ENCODE data around the gene ATXN7L3. TPM values are rescaled to one million over a fixed set of nuclear protein-coding genes. Genes with fewer than 3 reads are reported as not detected.
A peak's percentile ranks its signal among the peaks of the same experiment; 100 is the strongest.
"Not testable (repeated sequence)": the region's sequence is repeated elsewhere in the genome, so short reads cannot be mapped to it uniquely, and the experiment has no call there.

Gene ATXN7L3, protein sequence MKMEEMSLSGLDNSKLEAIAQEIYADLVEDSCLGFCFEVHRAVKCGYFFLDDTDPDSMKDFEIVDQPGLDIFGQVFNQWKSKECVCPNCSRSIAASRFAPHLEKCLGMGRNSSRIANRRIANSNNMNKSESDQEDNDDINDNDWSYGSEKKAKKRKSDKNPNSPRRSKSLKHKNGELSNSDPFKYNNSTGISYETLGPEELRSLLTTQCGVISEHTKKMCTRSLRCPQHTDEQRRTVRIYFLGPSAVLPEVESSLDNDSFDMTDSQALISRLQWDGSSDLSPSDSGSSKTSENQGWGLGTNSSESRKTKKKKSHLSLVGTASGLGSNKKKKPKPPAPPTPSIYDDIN
- total RNA-seq, result 51.1 and 67.7 TPM in 2 replicates

DNA sequence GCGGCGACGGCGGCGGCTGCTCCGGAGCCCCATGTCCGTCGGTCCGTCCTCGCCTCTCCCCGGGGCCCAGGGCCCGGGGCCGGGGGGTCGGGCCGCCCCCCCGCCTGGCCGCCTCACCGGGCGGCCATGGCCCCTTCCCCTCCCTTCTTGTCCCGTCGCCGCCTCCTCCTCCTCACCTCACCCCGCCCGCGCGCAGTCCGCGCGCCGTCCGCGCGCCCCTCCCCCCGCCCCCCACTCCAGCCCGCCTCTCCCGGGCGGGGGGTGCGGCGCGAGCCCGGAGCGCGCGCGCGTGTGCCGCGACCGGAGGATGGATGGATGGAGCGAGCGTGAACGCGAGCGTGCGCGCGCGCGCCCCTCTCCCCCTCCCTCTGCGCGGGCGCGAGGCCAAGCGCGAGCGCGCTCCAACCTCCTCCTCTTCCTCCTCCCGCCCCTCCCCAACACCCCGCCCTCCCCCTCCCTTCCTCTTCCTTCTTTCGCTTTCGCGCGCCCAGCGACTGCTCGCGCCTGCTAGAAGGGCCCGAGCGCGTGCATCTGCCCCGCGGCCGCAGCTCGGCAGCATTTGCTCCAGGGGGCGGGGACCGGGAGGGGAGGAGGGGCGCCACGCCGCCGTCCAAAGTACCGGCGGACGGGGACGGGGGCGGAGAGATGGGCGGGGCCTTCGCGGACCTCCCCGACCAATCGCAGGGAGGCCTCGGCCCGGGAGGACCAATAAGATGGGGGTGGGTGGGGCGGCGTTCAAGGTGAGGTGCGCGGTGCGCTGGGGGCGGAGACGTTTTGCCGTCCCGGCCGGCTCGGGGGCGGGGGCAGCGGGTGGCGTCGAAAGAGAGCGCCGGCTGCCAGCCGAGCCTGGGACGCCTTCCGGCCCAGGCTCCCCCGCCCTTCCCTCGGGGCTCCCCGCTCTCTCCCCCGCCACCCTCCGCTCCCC is at the start of gene ATXN7L3:
ATXN7L3 (minus strand) TSS at position 332 of the 925 bp plus-strand sequence. CDS start 1,814 bp downstream, outside the sequence.
- DNase-seq, result peak; percentile 98

DNA sequence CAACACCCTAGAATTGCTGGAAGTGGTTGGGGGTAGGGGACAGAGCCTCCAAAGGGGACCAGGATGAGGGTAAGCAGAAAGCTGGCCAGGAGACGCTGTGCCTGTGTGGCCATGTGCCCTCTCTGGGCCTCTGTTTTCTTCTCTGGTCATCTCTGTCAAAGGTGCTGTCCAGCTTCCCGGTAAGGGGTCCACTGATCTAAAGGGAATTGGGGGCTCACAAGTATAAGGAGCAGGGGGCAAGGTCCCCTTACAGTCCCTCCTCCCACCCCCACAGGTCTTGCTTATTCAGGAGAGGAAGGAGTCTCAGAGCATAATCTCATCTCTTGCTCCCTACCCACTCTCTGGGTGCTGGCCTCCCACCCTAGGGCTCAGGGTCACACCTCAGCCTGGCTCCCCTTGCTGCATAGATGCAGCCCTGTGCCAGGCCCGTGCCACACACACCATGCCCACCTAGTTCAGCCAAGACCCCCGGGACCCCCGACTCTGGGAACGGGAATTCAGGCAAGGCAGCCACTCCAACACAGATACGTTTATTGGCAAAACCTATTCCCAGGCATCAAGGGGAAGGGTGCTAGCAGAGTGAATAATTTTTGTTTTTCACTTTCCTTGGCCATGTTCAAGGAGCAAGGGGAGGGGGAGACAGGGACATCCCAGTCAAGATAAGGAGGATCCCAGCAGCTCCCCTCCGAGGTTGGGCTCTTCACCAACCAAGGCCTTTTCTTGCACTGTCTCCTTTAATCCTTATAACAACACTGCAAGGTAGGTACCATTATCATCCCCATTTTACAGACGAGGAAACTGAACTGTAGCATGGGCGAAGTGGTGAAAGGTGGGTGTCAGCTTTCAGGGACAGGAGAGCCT is 48.4 kb upstream of the ATXN7L3 start:
- no peak for DNase-seq

DNA sequence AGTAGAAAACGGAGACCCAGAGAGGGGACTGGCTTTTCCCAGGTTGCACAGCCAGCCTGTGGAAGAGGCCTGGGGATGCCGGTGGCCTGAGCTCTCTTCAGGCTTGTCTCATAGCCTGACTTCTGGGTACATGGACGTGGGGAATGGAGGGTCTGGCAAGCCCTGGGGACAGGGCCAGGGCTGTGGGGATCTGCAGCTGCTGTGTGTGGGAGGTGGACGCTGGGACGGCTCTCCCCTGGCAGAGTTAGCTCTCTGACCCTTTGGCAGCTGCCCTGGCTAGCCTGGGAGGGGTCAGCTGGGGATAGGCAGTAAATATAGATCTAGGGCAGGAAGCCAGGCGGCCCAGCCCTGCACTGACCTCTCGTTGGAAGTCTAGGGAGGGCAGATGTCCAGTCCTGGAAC is 47.8 kb upstream of the ATXN7L3 start:
- DNase-seq, result no peak

DNA sequence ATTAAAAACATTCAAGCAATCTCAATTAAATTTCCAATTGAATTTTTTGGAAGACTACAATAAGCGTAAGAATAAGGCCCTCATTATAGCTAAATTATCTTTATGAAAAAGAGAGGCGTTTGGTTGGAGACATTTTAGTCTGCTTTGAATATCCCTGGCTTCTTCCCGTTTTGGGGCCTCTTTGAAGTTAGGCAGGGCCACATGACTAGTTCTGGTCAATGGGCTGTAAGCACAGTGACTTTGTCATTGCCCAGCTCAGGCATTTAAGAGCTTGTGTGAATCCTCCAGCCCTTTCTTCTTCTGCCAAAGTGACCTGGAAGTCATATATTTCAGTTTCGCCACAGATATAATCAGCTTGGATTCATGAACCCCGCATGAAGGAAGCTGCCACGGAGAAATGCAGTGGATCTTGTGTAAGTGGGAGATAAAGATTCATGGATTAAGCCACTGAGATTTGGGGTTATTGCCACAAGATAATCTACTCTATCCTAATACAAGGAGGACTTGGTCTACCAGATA is 41.5 kb upstream of the ATXN7L3 start:
- DNase-seq, result no peak

DNA sequence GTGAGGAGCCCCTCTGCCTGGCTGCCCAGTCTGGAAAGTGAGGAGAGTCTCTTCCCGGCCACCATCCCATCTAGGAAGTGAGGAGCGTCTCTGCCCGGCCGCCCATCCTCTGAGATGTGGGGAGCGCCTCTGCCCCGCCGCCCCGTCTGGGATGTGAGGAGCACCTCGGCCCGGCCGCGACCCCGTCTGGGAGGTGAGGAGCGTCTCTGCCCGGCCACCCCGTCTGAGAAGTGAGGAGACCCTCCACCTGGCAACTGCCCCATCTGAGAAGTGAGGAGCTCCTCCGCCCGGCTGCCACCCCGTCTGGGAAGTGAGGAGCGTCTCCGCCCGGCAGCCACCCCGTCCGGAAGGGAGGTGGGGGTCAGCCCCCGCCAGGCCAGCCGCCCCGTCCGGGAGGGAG is 38.2 kb upstream of the ATXN7L3 start:
- DNase-seq, result not testable (repeated sequence)

DNA sequence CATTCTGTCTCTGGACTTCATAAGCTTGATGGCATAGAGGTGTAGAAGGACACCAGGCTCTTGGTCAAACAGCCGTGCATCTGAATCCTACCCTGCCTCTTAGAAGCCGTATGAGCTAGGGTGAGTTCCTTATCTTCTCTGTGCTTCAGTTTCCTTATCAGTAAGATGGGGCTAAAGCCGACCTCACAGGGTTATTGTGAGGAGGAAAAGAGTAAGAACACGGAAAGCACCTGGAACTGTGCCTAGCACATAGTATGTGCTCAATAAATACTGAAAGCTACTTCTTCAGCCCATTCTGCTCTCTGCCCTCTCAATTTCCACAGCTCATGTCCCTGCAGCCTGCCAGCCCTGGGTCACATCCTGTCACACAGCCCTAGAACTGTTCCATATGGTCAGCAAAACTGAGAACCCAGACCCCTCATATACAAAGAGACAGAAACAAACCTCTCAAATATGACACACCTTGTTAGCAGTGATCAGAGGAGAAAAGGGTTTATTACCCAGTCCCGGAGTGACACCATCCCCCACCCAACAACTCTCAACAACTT is 36.8 kb upstream of the ATXN7L3 start:
- DNase-seq, result no peak

DNA sequence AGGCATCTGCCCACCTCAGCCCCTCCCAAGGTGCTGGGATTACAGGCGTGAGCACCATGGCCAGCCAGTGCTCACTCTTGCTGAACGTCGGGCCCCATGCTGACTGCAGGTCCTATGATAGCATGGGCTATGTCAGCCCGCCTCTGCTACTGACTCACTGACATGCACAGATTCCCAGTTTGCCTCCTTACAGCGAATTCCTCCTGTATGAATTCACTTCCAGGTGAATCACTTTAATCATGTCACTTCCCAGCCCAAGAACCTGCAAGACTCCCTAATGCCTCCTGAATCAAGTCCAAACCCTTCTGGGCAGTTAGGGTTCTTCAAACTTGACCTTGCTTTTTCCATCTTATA is 35.9 kb upstream of the ATXN7L3 start:
- peak; percentile 60 for DNase-seq

DNA sequence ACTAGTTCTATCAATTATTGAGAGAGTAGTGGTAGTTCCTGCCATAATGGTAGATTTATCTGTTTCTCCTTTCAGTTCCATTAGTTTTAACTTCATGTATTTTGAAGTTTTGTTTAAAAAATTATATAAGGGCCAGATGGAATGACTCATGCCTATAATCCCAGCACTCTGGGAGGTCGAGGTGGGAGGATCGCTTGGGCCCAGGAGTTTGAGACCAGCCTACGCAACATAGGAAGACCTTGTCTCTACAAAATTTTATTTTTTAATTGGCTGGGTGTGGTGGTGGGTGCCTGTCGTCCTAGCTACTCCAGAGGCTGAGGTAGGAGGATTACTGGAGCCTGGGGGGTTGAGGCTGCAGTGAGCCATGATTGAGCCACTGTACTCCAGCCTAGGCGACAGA is 33.9 kb upstream of the ATXN7L3 start:
- DNase-seq, result no peak

DNA sequence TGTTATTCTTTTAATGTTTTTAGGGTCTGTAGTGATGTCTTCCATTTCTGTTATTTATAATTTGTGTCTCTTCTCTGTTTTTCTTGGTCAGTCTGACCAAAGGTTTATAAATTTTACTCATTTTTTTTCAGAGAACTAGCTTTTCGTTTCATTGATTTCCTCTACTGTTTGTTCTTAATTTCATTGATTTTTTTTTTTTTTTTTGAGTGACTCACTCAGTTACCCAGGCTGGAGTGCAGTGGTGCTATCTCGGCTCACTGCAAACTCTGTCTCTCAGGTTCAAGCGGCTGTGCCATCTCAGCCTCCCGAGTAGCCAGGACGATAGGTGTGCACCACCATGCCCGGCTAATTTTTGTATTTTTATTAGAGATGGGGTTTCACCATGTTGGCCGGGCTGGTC is 32.4 kb upstream of the ATXN7L3 start:
- DNase-seq, result no peak

DNA sequence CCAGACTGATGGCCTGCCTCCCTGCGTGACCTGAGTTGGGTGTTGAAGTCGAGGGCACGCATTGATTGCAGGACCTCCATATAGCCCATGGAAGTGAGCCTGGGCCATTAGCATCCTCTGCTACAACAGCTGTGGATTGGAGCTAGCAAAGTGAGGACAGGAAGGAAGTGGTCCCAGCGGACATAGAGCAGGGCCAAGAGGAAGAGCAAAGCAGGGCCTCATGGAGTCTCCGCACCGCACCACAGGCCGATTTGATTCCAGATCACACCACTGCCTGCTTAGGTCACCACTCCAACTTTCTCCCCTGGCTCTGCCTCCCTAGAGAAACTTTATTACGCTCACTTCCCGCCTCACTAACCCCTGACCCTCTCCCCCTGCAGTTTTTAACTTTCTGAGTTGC is 30.5 kb upstream of the ATXN7L3 start:
- no peak for DNase-seq

DNA sequence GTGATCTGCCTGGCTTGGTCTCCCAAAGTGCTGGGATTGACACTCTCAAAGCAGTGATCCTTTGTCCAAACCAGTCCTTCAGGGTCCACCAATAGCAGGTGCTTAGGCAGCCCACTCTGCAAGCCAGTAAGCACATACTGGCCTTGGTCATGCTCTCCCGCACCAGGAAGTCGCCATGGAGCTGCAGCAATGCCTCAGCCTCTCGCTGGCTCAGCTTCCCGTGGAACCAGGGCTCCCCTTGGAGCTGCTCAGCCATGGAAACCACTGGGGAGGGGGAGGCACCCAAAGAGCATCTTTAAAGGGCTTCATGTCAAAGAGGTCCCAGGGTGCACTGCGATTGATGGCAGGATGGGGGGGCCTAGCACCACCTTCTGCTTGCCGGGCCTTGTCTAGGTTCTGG is 29.4 kb upstream of the ATXN7L3 start:
- no peak for DNase-seq

DNA sequence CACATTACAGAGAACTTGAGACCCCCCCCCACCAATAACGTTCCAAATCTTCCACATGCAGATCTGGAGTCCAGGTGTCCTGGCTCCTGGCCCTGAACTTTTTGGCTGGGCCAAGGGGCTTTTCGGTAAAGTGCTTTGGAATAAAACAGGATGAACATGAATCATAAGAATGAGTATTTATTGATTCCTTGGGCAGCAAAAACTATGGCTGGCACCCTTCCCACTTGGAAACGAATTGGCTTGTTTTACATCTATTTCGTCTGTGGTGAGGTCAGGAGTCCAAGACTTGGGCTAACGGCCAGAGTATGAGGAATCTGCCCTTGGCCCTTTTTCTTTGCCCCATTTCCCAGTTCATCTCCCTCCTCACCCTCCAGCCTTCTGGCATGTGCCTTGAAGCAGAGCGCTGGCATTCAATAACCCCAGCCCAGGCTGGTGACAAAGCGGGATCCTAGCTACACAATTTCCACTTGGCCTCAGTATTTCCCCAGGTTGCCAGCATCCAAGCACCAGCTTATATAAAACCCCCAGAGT is 23.9 kb upstream of the ATXN7L3 start:
- peak; percentile 92 for DNase-seq

DNA sequence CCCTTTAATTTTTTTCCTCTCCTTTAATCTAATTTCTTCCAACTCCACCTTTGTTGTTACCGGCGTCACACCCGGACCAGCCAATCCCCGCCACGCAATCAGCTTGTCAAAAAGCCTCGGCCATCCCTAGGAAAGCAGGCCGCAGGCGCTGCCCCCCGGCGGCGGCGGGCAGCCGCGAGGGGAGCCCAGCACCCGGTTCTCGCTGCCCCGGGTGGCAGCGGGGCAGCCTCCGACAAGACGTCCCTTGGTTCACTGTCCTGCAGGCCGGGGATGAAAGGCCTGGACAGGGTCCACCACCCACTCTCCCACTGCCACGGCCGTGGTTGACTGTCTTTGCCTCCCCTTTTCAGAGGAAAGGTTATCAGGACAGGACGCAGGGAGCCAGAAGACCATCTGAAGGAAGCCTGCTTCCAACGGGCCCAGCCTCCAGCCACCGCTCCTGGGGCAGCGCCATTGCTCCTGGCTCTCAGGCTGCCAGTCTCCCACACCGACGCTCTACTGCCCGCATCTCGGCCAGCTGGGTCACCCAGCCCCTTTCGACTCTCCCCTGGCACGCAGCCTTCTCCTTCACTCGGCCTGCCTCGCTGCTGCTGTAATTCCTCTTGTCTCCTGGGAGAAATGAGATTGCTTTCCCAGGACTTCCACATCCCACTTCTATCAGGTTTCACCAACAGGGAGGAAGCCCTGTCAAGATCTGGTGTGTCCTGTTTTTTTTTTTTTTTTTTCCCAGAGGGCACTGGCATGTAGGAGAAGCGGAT is 22.6 kb upstream of the ATXN7L3 start:
- peak; percentile 74 for DNase-seq

DNA sequence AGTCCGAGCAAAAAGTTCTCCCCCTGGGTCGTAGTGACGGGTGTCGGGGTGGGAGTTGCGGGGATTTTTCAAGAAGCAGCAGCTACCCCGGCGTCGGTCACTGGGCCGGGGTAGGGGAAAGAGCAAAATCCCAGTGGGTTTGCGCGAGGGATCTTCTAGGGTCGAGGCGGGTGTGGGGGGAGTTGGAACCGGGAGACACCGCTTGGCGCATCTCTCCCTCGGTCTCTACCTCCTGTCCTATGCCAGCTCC is 22.1 kb upstream of the ATXN7L3 start:
- no peak for DNase-seq

DNA sequence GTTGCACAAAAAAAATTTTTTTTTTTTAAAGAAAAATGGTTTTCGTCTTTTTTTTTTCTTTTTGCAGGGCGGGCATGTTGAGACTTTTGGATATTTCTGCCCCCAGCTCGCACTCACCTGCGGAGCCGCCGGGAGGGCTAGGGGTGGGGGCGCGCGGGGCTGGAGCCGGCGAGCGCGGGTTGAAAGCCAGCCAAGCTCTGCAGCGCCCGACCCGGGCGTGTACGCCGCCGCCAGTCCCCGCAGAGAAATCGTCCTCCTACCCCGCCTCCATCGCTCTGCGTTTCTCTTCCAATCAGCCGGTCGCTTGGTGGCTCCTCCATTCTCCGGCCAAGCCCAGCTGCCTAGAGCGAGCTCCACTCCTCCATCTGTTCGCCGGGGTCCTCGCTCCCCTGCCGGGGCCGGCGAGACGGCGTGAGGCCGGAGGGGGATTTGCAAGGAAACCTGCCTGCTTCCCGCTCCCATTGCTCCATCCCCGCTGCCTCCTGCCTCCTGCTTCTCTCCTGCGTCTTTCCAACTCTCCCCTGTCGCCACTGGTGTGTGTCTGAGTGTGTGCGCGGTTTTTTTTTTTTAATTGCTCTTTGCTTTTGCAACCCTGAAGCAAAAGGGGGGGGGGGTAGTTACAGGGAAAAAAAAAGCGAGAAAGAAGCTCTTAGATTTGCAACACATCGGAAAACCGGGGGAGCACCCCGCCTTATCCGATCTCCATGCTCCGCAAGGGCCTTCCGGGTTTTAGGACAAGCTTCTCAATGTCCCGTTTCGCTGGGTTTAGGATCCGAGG is 21.6 kb upstream of the ATXN7L3 start:
- peak; percentile 83 for DNase-seq

DNA sequence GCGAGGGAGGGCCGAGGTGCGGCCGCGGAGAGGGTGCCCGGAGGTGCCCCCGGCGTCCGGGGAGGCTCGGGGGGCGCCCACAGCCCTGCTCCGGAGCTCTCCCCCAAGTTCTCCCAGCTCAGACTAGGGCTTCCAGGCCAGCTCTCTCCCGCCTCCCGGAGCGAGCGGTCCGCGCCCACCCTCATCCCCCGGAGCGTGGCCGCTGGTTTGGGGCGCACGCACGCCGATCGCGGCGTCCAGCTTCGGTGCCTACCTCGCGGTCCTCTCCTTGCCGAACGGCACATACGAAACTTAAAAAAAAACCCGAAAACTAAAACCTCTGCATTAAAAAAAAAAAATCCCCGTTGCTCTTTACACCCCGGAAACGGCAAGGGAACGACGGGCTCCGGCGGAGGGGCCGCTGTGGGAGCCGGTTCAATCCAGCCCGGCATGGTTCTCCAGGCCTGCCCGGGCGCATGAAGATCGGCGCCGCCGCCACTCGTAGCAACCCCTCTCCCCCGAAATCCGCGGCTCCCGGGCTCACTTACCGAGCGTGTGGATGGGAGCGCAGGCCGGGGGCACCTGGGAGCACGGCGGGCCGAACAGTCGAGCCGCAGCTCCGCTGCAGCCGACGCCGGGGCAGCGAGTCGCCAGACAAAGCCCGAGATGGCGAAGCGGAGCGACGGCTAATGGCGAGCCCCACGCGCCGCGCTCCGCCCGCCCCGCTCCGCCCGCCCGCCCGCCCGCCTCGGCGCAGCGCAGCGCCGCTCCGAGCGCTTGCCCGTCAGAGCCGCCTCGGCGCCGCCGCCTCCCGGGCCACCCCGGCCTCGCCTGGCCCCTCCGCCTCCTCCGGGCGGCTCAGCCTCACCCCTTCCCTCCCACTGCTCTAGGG is 20.8 kb upstream of the ATXN7L3 start:
- DNase-seq, result peak; percentile 51

DNA sequence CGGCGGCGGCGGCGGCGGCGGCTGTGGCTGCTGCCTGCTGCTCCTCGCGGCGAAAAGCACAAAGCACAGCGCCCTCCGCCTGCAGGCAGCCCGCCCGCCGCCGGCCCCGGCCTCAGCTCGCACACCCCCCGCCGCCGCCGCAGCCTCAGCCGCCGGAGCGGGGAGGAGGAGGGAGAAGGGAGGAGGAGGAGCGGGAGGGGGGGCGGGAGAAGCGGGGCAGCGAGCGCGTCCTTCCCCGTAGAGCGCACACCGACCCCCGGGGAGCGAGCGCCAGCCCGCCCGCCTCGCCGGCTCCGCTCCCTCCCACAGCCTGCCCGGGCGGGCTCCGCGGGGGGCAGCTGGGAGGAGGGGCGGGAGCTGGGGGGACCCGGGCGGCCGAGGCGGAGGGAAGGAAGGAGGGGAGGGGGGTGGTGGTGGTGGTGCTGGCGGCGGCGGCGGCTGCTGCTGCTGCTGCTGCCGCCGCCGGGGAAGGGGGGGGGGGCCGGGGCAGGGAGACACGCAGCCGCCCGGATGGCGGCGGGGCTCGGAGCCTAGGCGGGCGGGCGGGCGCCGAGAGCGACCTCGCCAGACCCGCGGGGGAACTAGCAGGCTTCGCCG is 20.0 kb upstream of the ATXN7L3 start, which contains the start of gene UBTF:
UBTF (minus strand) TSS at position 60 of the 597 bp plus-strand sequence. CDS start 1,446 bp downstream, outside the sequence.
- DNase-seq, result peak; percentile 67

DNA sequence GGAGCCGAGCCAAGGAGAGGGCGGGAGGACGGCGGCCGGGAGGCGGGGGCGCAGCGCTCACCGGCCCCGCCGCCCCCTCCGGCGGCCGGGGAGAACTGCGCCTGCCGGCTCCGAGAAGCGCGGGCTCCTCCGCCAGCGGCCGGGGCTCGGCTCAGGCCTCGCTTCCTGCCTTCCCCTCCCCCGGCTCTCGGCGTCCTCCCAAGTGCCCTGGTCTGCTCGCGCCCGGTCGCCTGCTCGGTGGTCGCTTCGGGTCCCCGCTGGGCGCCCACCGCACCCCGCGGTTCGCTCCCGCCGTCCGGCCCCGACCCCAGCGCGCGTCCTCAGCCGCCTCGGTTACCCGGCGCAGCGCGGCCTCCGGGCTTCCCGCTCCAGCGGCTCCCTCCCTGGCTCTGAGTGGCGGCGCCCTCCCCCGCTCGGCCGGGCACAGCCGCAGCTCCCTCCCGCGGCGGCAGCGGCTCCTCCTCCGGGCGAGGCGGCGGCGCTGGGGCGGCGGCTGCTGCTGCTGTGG is 19.5 kb upstream of the ATXN7L3 start:
- peak; percentile 79 for DNase-seq
